GM21786 (cell line): Measurements from ENCODE around the gene PTGFRN.
A peak's percentile ranks its signal among the peaks of the same experiment; 100 is the strongest.

Source experiments
- ATAC-seq: cut with Tn5 transposase; IDR thresholded peaks from one replicate; pipeline ENCODE4 v1.9.1; 2021; ENCODE audit not compliant: unreplicated experiment

PTGFRN gene

GRCh38 chr1:116997636-116998035, 87.9 kb downstream of the PTGFRN start:
- no peak for ATAC-seq

GRCh38 chr1:116999596-116999995, 89.9 kb downstream of the PTGFRN start:
- no peak for ATAC-seq

GRCh38 chr1:117000142-117000541, 90.4 kb downstream of the PTGFRN start:
- ATAC-seq, result no peak

DNA sequence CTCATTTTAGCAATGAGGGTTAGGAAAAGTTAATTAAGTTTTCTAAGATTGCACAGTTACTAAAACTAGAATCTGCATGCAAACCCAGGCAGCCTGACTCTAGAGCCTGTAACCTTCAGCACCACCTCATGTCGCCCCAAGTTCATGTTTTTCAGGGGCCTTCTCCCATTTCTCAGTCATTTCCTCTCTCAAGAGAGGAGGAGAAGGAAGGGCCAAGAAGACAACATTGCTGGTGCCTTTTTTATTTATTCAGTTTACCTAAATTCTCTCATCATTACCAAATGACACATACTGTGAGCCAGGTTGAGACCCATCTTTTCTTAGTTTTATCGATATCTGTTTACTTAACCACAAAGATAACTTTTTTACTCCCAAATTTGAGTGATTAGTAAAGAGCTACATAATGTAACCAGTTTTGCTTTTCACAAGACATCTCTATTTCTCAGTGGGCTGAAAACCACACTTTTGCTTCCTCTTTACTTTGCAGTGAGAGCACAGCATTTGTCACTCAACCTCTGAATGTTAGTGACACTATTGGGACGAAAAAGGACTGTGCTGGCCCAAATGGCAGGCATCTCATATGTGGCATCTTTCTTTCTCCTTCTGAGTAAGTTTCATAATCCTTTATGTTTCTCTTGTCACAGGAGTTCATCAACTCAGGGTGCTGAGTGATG, 91.7 kb downstream of the PTGFRN start, which contains the start of gene CD101:
TSS of gene CD101 (plus strand) at position 507 of the 674 bp plus-strand sequence. CDS start at position 565, 58 bp downstream.
- peak; percentile 92 for ATAC-seq

DNA sequence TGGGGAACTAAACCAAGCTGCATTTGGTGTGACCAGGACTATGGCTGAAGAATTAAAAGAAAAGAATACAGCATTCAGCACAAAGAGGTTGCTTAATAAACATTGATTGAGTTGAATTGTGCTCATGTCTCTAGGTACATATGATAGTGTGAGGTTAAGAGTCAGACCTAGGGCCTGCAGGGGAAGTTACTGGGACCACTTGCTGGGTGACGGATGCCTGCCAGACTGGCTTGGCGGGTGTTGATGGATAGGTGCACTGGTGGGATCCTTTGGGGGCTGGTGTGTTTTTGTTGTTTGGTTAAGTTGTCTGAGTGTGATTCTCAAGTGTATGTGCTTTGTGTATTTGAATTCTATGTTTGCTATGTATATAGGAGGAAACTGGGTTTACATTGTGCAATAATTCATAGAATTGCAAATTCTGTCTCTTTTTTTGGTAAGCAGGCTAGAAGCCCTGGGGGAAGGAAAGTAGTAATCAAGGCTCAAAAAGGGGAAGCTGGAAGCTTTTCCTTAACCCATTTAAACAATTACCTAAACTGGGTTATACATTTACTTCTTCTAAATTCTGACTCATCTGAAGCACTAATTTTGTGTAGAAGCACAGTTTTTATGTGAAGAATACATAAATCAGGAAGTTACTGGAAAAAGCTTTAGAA, 93.6 kb downstream of the PTGFRN start:
- ATAC-seq, result no peak

GRCh38 chr1:117007719-117008013, 98.0 kb downstream of the PTGFRN start:
- no peak for ATAC-seq

- no peak for ATAC-seq
These were observed 98.9 kb downstream of the PTGFRN start for GRCh38 chr1:117008656-117009055.

DNA sequence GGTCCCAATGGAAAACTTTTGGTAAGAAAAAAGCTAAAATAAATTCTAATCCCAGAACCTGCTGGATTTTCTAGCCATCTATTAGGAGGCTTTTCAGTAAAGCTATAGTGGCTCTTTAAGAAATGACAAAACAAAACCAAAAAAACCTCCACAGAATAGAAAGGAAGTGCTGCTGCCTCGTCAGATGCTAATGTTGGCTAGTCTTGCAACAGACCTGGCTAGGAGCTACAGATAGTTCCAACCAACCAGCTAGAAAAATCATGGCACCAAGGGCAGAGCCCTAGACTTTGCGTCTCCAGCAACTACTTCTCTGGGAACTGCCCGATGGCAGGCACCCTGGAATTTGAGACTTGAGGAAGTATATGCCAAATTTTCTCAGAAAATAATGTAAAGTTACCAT, 99.4 kb downstream of the PTGFRN start:
- no peak for ATAC-seq

- no peak for ATAC-seq
These were observed 100.7 kb downstream of the PTGFRN start for GRCh38 chr1:117010310-117010969.

DNA sequence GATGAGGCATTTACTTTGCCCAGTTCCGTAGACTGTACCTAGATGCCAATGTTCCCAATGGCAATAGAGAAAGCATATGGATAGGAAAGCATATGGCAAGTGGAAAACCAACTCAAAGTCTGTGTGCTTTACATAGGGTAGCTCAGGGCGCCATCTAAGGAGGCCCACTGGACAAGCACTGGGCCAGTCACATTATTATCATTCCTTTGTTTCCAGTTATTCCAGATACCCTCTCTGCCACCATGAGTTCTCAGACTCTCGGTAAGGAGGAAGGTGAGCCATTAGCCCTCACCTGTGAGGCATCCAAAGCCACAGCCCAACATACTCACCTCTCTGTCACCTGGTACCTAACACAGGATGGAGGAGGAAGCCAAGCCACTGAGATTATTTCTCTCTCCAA, 101.6 kb downstream of the PTGFRN start:
- no peak for ATAC-seq

DNA sequence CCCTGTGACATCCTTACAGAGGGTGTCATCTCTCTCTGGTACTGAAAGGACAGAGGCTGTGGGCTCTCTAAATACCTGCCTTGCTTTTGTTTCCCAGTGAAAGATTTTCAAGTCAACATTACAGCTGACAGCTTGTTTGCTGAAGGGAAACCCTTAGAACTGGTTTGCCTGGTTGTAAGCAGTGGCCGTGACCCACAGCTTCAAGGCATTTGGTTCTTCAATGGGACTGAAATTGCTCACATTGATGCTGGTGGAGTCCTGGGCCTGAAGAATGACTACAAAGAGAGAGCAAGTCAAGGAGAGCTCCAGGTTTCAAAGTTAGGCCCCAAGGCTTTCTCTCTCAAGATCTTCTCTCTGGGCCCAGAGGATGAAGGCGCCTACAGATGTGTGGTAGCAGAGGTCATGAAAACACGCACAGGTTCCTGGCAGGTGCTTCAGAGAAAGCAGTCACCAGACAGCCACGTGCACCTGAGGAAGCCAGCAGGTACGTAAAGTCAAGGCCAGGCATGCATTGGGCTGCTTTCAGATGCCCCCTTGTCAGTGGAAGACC, 103.7 kb downstream of the PTGFRN start:
- no peak for ATAC-seq

DNA sequence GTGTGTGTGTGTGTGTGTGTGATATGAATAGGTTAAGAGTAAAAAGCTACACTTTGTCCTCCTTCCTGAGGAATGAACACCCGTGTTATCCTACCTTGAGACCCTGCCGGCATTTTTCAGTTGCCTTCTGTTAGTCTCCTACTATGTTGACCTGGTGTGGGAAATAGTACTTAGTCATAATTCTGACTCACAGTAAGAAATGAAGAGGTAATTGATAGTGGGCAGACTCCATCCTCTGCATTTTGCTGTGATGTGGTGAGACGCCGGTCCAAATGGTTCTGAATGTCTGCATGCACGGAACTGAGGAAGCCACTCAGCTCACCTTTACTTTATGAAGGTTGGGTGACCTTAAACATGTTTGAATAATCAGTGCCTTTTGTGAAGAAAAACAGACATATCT, 104.5 kb downstream of the PTGFRN start:
- ATAC-seq, result no peak

DNA sequence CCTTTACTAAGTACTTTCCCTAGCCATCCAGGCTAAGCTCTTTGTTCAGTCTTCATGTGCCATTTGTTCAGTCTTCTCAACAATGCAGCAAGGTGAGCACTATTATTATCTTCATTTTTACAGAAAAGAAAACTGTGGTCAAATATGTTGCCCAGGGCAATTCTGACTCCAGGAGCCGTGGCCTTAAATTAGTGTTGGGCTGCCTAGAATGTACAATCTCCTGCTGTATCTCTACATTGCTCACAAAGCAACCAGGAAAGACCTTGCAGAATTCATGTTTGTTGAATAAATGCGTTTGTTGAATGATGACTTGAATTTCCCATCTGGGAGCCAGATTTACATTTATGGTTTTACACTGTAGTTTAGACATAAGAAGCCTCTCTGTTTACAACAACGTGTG, 106.0 kb downstream of the PTGFRN start:
- no peak for ATAC-seq

DNA sequence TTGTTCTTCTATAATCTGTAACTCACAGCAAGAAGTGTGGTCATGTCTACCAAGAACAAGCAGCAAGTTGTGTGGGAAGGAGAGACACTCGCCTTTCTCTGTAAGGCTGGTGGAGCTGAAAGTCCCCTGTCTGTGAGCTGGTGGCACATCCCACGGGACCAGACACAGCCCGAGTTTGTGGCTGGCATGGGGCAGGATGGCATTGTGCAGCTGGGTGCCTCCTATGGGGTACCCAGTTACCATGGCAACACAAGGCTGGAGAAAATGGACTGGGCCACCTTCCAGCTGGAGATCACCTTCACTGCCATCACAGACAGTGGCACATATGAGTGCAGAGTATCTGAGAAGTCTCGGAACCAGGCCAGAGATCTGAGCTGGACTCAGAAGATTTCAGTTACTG, 107.3 kb downstream of the PTGFRN start:
- no peak for ATAC-seq

DNA sequence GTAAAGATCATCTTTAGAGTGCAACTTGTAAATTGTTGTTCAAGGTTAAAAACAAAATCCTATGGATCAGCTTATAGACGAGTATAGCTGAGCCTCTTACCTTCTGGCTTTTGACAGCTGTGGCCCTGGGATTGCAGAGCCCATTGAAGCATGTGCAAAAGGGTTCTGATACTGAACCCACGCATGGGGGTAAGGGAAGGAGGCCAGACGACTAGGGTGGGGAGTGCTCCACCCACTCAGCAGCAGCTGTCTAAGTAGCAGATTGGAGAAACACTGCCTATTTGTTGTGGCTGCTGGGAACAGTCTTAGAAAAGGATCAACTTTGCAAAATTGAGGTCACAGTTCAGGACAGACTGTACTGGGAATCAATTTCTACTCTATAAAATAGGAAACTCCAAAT, 107.9 kb downstream of the PTGFRN start:
- ATAC-seq, result no peak

DNA sequence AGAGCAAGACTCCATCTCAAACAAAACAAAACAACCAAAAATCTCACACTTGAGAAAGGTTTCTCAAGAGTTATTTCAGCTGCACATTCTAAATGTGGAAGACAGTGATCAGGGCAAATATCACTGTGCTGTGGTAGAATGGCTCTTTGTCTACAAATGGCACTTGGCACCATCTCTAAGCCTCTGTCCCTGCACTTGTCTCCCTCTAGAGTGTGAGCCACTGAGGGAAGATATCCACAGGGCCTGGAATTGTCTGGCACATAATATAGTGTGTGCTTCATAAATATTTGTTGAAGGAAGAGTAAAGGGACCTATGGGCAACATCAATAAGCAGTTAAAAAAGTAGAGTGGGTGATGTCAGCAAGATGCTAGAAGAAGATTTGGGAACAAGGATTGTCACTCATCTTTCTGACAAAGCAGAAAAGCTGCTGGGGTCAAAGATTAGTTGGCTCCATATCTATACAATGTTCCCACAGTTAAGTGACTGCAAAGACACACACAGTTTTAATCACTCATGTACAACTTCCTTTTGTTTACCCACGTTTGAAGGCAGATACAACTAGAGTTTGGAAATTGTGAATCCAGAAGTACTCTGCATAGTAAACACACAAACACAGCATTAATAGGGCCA, 110.9 kb downstream of the PTGFRN start:
- no peak for ATAC-seq

DNA sequence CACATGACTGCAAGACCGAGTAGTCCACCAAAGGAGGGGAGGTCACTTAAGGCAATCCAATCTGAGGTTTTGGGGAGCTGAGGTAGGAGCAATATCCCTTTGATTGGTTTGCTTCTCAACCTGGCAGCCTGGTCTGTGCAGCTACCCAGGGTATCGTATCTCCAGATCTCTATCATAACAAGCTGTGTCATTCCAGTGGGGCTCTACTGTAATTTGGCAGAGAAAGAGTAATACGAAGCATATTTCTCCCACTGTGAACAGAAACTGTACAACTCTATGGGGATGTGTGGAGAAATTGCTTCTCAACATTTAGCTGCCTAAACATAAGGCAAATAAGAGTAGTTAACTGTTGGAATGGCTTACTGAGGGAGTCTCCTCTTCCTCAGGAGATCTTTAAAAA, 112.4 kb downstream of the PTGFRN start:
- no peak for ATAC-seq

GRCh38 chr1:117025568-117025967, 115.9 kb downstream of the PTGFRN start:
- ATAC-seq, result no peak

DNA sequence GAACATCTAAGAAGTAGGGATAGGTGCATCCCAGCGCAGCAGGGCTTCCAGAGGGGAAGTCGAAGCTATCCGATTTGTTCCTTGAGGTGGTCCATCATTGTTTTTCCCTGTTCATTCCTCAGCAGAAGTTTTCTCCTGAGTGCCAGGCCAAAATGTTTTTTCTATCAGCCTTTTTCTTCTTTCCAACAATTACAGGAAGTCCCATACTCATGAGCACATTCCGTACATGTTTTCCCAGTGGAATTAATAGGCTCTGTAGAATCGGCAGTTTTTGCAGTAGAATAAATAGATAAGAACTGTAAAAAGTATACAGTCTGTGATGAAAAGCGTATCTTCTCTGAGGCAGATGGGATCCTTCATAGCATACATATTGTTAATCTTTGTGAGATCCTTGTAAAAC, 116.6 kb downstream of the PTGFRN start:
- no peak for ATAC-seq

DNA sequence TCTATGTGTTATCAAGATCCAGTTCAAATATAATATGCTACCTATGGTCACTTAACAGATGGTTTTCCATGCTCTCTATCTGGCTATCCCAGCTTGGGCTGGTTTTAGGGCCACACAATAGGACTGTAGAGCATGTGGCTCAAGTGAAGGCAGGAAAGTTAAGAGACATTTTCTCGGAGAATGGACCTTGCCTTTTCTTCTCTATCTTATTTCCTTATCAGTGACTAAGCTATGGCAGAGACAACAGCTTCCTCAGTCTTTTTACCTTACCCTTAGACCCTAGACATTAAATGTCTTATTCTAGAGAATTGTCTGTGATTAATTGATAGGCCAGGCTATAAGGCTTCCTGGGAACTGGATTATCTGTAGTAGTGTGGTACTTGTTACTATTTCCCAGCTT, 120.0 kb downstream of the PTGFRN start:
- ATAC-seq, result no peak

- no peak for ATAC-seq
These were observed 120.7 kb downstream of the PTGFRN start for GRCh38 chr1:117030271-117030877.
